CD4-positive, alpha-beta T cell treated with Interleukin-15 for 4 hours (primary cell): ENCODE results near the gene PDRG1.

Experiments used
- DNase-seq: peaks from one replicate; pipeline ENCODE4 v3.0.0-alpha.2; 2020; ENCODE audit warnings: low spot score

Gene PDRG1

DNA sequence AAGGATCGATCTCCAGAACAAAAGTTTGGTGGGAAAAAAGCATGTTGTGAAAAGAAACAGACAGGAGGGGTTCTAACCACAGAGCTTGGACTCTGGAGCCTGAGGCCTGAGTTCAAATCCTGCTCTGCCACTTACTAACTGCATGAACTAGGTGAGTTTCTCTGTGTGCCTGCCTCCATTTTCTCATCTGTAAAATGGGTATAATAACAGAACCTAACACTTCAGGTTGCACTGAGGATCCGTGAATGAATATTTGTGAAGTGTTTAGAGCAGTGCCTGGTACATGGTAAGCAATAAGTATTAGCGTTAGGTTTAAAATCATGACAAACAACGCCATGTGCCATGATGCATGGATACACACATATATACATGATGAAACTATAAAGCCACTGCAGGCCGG is 44.8 kb downstream of the PDRG1 start:
- no peak for DNase-seq

DNA sequence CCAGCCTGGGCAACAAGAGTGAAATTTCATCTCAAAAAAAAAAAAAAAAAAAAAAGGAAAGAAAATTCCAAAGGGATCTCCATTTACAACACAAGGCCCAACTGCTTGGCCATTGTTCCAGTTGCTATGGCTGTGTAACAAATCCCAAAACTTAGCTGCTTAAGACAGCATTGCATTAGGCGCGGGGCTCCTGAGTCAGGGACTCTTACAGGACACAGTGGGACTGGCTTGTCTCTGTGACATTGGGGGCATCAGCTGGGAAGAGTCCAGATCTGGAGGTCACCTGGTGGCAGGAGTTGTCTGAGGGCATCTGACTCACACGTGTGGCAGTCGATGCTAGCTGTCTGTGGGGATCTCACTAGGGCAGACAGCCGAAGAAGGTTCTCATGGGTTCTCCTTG is 45.8 kb downstream of the PDRG1 start:
- no peak for DNase-seq

DNA sequence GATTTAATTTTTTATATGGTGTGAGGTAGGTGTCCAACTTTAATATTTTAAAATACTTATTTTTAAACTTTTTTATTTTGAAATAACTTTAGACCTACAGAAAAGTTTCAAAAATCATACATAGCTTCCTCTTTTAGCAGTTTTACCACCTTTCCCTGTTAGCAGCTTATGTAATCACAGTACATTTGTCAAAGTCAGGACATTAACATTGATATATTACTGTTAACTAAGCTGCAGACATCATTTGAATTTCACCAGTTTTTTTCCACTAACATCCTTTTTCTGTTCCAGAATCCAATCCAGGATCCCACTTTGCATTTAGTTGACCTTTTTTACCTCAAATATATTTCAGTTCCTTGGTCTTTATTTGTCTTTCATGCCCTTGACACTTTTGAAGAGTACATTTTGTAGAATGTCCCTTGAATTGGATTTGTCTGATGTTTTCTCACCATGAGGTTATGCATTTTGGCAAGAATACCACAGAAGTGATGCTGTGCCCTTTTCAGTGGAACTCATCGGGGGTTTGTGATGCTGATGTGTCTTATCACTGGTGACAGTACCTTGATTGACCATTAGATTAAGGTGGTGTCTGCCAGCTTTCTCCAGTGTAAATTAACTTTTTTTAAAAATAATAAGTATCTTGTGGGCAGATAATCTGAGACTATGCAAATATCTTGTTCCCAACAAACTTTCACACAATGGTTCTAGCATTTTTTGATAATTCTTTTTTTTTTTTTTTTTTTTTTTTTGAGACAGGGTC is 48.0 kb downstream of the PDRG1 start:
- DNase-seq: no peak

DNA sequence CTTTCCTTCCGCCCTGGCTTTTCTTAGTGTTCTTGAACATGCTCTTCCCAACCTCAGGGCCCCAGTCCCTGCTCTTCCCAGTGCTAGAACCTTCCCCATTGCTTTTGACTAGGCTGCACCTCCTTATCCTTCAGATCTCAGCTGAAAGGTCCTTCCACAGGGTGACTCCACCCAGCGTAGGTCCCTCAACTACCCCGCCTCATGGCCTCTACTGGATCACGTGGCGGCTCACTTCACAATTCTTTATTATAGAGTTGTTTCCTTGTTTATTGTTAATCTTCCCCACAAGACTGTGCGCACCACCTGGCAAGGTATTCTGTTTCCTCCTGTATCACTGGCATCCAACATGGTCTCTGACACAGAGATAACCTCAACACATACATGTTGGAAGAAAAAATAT is 50.2 kb downstream of the PDRG1 start:
- DNase-seq: no peak

GRCh38 chr20:31897541-31897940 is 54.3 kb downstream of the PDRG1 start:
- DNase-seq: no peak

- no peak for DNase-seq
Measured at GRCh38 chr20:31896049-31896448, 55.8 kb downstream of the PDRG1 start.

- DNase-seq: peak; percentile 20
Measured at GRCh38 chr20:31894980-31895675, 56.7 kb downstream of the PDRG1 start.
